T47D (cell line): ENCODE data around the gene MUC5B.
A peak's percentile ranks its signal among the peaks of the same experiment; 100 is the strongest.

ENCODE experiments used
- DNase-seq, 2 experiments: peaks; one replicate each; pipeline versions ENCODE4 v3.0.0 to v3.0.0-alpha.2; 2011 to 2012; ENCODE audit warnings: low read depth in 1 of 2, low spot score in 1 of 2
- JUND ChIP-seq: IDR thresholded peaks from 2 replicates; pipeline ENCODE4 v1.6.1; 2012; ENCODE audit warnings: low read depth
- in situ Hi-C: cut with HindIII; loops from 2 replicates; pipeline ENCODE4 v1.10.0; 2016; ENCODE audit warnings: low sequenced_read_pairs, low pct_unique_long_range_greater_than_20kb

The MUC5B gene

DNA sequence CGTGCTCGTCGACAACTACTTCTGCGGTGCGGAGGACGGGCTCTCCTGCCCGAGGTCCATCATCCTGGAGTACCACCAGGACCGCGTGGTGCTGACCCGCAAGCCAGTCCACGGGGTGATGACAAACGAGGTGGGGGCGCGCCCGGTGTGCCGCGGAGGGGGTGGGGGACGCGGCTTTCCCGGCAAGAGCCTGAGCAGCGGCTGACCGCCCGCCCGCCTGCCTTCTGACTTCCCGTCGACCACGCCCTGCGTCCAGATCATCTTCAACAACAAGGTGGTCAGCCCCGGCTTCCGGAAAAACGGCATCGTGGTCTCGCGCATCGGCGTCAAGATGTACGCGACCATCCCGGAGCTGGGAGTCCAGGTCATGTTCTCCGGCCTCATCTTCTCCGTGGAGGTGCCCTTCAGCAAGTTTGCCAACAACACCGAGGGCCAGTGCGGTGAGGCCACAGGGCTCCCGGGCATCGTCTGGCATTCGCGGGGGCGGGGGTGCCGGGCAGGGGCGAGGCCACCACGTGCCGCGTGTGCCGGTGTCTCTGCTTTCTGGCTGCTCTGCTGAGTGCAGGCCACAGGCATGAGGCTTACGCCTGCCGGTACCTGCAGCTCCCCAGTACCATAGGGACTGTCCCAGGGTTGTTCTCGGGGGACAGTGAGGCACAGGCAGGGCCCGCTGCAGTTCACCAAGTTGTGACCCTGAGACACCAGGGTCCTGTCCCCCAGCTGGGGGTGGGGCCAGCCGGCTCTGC lies 28.5 kb upstream of the MUC5B start:
- in situ Hi-C loops, result no loop called here
- no peak for TF ChIP-seq JUND

DNA sequence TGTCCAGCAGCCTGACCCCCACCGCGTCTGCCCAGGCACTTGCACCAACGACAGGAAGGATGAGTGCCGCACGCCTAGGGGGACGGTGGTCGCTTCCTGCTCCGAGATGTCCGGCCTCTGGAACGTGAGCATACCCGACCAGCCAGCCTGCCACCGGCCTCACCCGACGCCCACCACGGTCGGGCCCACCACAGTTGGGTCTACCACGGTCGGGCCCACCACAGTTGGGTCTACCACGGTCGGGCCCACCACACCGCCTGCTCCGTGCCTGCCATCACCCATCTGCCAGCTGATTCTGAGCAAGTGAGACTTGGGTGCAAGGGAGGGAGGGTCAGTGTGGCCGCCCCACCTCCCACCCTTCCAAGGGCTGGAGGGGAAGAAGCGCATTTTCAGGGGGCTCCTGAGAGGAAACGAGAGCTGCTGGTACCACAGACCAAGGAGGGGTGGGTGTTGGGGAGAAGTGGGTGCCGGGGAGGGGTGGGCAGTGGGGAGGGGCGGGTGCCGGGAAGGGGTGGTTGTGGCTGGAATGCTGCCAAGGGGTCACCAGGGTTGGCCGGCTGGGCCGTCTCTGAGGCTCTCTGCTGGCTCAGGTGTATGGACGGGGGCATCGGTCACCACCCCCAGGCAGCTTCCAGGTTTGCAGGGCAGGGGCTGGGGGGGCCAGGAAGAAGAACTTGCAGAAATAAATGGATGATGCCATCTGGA lies 27.7 kb upstream of the MUC5B start:
- no peak for TF ChIP-seq JUND
- in situ Hi-C loops, result no loop called here
- DNase-seq, result no peak

More for the DNA sequence above, 28.5 kb upstream of the MUC5B start:
- DNase-seq, result no peak

- in situ Hi-C loops, result no loop called here
- no peak for TF ChIP-seq JUND
- no peak for DNase-seq
Measured at GRCh38 chr11:1195682-1196515, 27.0 kb upstream of the MUC5B start.

GRCh38 chr11:1196516-1197391 lies 26.1 kb upstream of the MUC5B start:
- TF ChIP-seq JUND, result no peak
- DNase-seq, result no peak
- in situ Hi-C loops, result no loop called here

GRCh38 chr11:1197431-1197885 lies 25.4 kb upstream of the MUC5B start:
- no peak for DNase-seq
- in situ Hi-C loops, result no loop called here
- TF ChIP-seq JUND, result no peak

DNA sequence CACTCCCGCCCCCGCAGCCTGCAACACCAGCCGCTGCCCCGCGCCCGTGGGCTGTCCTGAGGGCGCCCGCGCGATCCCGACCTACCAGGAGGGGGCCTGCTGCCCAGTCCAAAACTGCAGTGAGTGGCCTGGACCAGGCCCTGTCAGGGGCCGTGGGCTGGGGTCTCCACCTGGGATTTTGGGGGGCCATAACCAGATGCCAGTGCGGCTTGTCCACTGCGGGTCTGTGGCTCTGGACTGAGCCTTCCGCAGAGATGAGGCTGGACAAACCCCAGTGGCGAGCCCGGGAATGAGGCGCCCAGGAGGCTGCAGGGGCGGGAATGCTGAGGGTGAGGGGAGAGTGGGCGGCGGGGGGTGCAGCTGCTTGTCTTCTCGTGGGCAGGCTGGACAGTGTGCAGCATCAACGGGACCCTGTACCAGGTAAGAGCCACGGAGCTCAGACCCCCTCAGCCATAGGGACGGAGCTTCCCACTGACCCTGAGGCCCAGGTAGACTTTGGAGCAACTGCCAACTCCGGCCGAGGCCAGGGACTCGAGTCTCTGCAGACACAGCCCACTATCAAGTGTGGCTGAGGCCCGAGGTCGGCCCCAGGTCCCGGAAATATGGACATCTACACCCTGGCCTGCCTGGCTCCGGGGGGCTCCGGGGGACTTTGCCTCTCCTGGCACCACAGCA lies 24.8 kb upstream of the MUC5B start:
- in situ Hi-C loops, result no loop called here
- TF ChIP-seq JUND, result no peak
- no peak for DNase-seq

DNA sequence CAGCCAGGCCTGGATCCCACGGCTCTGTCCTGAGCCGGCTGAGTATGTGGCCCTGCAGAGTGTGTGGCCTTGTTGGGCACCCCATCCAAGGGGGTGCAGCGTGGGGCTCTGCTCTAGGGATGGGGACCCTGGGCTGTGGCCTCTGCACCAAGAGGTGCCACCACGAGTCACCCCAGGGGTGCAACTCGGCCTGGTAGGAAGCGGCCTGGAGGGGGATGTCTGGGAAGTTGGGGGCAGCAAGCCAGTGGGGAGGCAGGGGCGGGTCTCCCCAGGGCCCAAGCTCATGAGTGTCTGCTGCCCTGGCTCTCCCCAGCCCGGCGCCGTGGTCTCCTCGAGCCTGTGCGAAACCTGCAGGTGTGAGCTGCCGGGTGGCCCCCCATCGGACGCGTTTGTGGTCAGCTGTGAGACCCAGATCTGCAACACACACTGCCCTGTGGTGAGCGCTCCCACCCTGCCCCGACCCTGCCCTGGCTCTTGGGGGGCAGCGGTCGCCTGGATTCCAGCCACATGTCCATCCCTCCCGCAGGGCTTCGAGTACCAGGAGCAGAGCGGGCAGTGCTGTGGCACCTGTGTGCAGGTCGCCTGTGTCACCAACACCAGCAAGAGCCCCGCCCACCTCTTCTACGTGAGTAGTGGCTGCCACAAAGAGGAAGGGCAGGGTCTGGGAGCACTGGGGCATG lies 24.2 kb upstream of the MUC5B start:
- in situ Hi-C loops, result no loop called here
- DNase-seq, result no peak
- TF ChIP-seq JUND, result no peak

DNA sequence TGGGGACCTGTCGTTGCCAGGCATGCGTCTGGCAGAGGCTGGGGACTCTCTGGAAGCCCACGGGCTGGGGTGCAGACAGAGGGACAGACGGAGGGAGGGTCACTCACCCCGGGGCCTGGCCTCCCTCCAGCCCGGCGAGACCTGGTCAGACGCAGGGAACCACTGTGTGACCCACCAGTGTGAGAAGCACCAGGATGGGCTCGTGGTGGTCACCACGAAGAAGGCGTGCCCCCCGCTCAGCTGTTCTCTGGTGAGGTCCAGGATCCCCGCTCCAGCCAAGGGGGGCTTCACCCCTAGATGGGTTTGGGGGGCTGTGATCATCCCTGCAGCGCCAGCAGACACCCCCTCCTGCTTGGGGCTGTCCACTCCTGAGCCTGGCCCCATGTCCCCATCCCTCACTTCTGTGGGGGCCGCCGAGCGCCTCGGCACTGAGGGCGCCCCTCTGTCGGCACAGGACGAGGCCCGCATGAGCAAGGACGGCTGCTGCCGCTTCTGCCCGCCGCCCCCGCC lies 23.6 kb upstream of the MUC5B start:
- in situ Hi-C loops, result no loop called here
- TF ChIP-seq JUND, result no peak
- DNase-seq, result no peak

GRCh38 chr11:1199751-1200610 lies 22.9 kb upstream of the MUC5B start:
- TF ChIP-seq JUND, result no peak
- DNase-seq, result peak in 1 of 2 experiments; percentile 23
- in situ Hi-C loops, result no loop called here

DNA sequence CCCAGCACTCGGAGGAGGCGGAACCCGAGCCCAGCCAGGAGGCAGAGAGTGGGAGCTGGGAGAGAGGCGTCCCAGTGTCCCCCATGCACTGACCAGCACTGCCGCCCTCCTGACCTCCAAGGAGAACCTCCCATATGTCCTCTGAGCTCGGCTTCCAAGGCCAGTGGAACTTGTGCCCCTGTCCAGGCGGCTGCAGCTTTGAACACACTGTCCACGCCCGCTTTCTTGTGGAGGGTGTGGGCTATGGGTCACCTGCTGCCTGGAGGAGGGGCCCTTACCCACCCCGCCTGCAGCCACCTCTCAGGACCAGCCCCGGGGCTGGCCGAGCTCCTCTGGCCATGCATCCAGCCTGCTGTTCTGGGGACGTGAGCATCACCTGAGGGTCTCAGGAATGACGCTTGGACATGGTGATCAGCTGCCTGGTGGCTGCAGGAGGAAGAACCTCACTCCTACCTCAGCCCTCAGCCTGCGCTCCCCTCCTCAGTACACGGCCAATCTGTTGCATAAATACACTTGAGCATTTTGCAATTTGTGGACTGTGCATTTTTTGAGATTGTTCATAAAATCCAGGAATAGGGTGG lies 22.2 kb upstream of the MUC5B start:
- in situ Hi-C loops, result no loop called here
- TF ChIP-seq JUND, result no peak
- no peak for DNase-seq
